ENCODE data around the gene LNP1.

DNA sequence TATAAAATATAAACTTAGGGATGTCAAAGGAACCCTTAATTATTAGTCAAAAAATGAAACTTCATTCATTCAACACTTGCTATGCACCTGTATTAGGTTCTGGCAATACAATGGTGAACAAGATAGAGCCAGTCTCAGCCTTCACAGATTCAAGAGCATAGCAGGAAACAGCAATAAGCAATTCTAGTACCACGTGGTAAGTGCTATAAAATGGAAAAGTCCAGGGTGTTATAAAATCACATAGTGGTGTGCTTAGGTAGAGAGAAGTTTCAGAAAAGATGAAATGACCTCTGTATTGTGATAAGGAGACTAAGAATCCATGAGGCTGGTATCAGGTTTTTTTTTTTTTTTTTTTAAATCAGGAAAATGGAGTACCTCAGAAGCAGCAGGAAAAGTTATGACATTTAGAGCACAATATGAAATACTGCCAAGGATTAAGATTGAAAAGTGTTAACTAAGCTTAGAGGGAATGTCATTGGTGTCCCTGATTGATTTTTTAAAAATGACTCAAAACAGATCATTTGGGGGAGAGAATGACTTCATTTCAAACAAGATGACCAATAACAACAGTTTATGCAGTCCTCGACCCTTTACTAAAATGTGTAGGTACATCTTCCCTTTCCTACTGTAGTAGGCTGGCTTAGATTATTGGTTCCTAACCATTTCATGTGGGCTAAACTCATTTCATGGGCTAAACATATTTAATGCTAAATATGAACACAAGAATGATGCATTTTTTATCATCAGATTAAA, 5.5 kb upstream of the LNP1 start:
- TF ChIP-seq POLR2A (IDR thresholded peaks at IDR 0.05) = no peak
- TF ChIP-seq POLR2AphosphoS5 (IDR thresholded peaks at IDR 0.05) = no peak

Data from spleen (tissue), 3 donors.